Activated CD4-positive, CD25-positive, alpha-beta regulatory T cell (primary cell): Measurements from ENCODE around the gene TSACC.

Experiments
- DNase-seq, 4 experiments: peaks; one replicate each; lab custom pipeline; 2025; lab: John Stamatoyannopoulos, UW

The TSACC gene

DNA sequence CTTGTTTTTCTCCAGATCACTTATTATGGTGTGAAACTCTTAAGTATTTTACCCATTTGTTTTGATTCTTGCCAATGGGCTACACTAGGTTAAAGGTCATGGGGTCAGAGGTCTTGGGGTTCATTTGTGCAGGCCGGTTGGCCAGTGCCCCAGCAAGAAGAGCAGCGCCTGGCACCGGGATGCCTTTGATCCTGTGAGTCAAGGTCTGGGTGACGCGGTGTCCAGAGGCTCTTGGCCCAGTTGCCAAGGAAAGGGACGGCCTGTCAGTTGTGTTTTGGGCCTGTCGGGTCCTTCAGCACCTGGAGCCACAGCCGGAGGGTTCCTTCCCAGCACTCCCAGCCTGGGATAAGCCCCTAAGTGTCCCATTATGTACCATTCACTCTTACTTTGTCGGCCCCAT is 55.8 kb downstream of the TSACC start:
- no peak for DNase-seq

- no peak for DNase-seq
Measured at GRCh38 chr1:156394835-156395461, 56.6 kb downstream of the TSACC start.
